SK-N-SH (cell line): ENCODE data around the gene MT2A. TPM values are rescaled to one million over a fixed set of nuclear protein-coding genes. Genes with fewer than 3 reads are reported as not detected.

Source experiments
- CTCF ChIA-PET: fragments of 300-600, 350-600 bp; formaldehyde crosslinking; extraction: SDS; loops from one replicate; lab custom pipeline; 2021; lab: Yijun Ruan, JAX
- POLR2A ChIA-PET: fragments of 350-600 bp; sonication (Branson Sonifier 250); formaldehyde crosslinking; extraction: SDS; loops from one replicate; lab custom pipeline; 2020; ENCODE audit warnings: antibody characterized with exemption, inconsistent platforms; lab: Yijun Ruan, JAX
- DNase-seq: peaks from one replicate; pipeline ENCODE4 v3.0.0; 2012
- H2AFZ ChIP-seq: fragments of 200-600 bp; sonication (generic); 2 replicates; pipeline ENCODE4 v1.8.1; 2016; ENCODE audit warnings: antibody characterized with exemption, mild to moderate bottlenecking, low read depth
- H3F3A ChIP-seq: fragments of 200-600 bp; sonication (generic); replicated peaks from 2 replicates; pipeline ENCODE3; 2016; ENCODE audit warnings: antibody characterized with exemption, mild to moderate bottlenecking; ENCODE audit not compliant: insufficient read depth
- H3K27ac ChIP-seq, 2 experiments: fragments of 200-500 bp in 1 of 2; fragments of 200-600 bp in 1 of 2; sonication (Bioruptor generic) in 1 of 2; sonication (generic), shearing (Covaris generic) in 1 of 2; 2 replicates each; pipeline versions ENCODE4 v1.5.1 to v1.6.1; 2014 to 2016; ENCODE audit warnings: low read depth in 2 of 2, inconsistent platforms in 1 of 2, low read length in 1 of 2, mild to moderate bottlenecking in 1 of 2, mixed read lengths in 1 of 2
- H3K27me3 ChIP-seq: fragments of 200-600 bp; sonication (generic), shearing (Covaris generic); 2 replicates; pipeline ENCODE4 v1.6.1; 2016; ENCODE audit warnings: mixed run types; ENCODE audit not compliant: insufficient read depth
- H3K36me3 ChIP-seq, 2 experiments: fragments of 200-500 bp in 1 of 2; fragments of 200-600 bp in 1 of 2; sonication (Bioruptor generic) in 1 of 2; sonication (generic) in 1 of 2; replicated peaks in 1 of 2; 2 replicates each; pipeline versions ENCODE3 to v1.5.1; 2014 to 2016; ENCODE audit warnings: low read length in 1 of 2, mild to moderate bottlenecking in 1 of 2; ENCODE audit not compliant: insufficient read depth in 2 of 2, control insufficient read depth in 1 of 2
- H3K4me1 ChIP-seq, 2 experiments: fragments of 200-500 bp in 1 of 2; fragments of 200-600 bp in 1 of 2; sonication (Bioruptor generic) in 1 of 2; sonication (generic), shearing (Covaris generic) in 1 of 2; 2 replicates each; pipeline versions ENCODE4 v1.5.1 to v1.6.1; 2014 to 2016; ENCODE audit warnings: low read depth in 1 of 2, low read length in 1 of 2, mixed run types in 1 of 2; ENCODE audit not compliant: insufficient read depth in 2 of 2, control insufficient read depth in 1 of 2
- H3K4me2 ChIP-seq: fragments of 200-600 bp; sonication (generic), shearing (Covaris generic); 2 replicates; pipeline ENCODE4 v1.6.1; 2017; ENCODE audit warnings: mixed run types
- H3K4me3 ChIP-seq, 2 experiments: fragments of 200-500 bp in 1 of 2; fragments of 200-600 bp in 1 of 2; sonication (Bioruptor generic) in 1 of 2; sonication (generic), shearing (Covaris generic) in 1 of 2; 2 replicates each; pipeline versions ENCODE4 v1.5.1 to v1.8.1; 2014 to 2016; ENCODE audit warnings: low read depth in 2 of 2, inconsistent platforms in 1 of 2, low read length in 1 of 2, mild to moderate bottlenecking in 1 of 2, mixed read lengths in 1 of 2, moderate library complexity in 1 of 2
- H3K79me2 ChIP-seq: fragments of 200-600 bp; sonication (generic); 2 replicates; pipeline ENCODE4 v1.8.1; 2017; ENCODE audit warnings: mild to moderate bottlenecking; ENCODE audit not compliant: insufficient read depth
- H3K9ac ChIP-seq: fragments of 200-600 bp; sonication (generic); 2 replicates; pipeline ENCODE4 v1.6.1; 2017; ENCODE audit warnings: mixed run types
- H3K9me2 ChIP-seq: fragments of 200-600 bp; sonication (generic); 2 replicates; pipeline ENCODE4 v1.6.1; 2017; ENCODE audit warnings: mixed run types
- H3K9me3 ChIP-seq: fragments of 200-600 bp; sonication (generic); 2 replicates; pipeline ENCODE4 v1.6.1; 2017; ENCODE audit warnings: mixed run types, mild to moderate bottlenecking, moderate library complexity
- H4K20me1 ChIP-seq: fragments of 200-600 bp; sonication (generic); 2 replicates; pipeline ENCODE4 v1.6.1; 2017; ENCODE audit warnings: mild to moderate bottlenecking, mixed run types; ENCODE audit not compliant: insufficient read depth
- ELF1 ChIP-seq: IDR thresholded peaks from 2 replicates; pipeline ENCODE4 v1.4.0; 2012
- FOXJ3 ChIP-seq: sonication (generic); formaldehyde crosslinking; IDR thresholded peaks from 2 replicates; pipeline ENCODE4 v1.5.1; 2020; ENCODE audit warnings: mild to moderate bottlenecking, missing genetic modification reagents
- FOXM1 ChIP-seq: IDR thresholded peaks from 2 replicates; pipeline ENCODE4 v1.4.0; 2012; ENCODE audit warnings: low read depth, mild to moderate bottlenecking
- GATA2 ChIP-seq: sonication (generic); formaldehyde crosslinking; IDR thresholded peaks from 2 replicates; pipeline ENCODE4 v1.5.0; 2020; ENCODE audit warnings: mild to moderate bottlenecking, missing genetic modification reagents
- JUND ChIP-seq: IDR thresholded peaks from 2 replicates; pipeline ENCODE4 v1.4.0; 2012
- POLR2AphosphoS5 ChIP-seq: IDR thresholded peaks from 2 replicates; pipeline ENCODE4 v1.6.1; 2012; ENCODE audit warnings: low read depth, low read length
- SIN3A ChIP-seq: IDR thresholded peaks from 2 replicates; pipeline ENCODE4 v1.6.1; 2012; ENCODE audit warnings: low read depth, mild to moderate bottlenecking, low read length, moderate library complexity, borderline replicate concordance
- SMC3 ChIP-seq: IDR thresholded peaks from 2 replicates; pipeline ENCODE4 v1.6.1; 2012; ENCODE audit warnings: low read depth, low read length, improper control_type of control experiment
- TCF12 ChIP-seq: IDR thresholded peaks from 2 replicates; pipeline ENCODE4 v1.4.0; 2012
- YY1 ChIP-seq: IDR thresholded peaks from 2 replicates; pipeline ENCODE4 v1.4.0; 2012; ENCODE audit warnings: low read depth, mild to moderate bottlenecking
- WGBS: methylation state at CpG from one replicate; pipeline ENCODE4 v1.1.6; 2017; ENCODE audit warnings: low lambda C conversion rate; 5-methylcytosine and 5-hydroxymethylcytosine counted together
- polyA plus RNA-seq, 3 experiments: library from polyadenylated mRNA; depleted of rRNA; stranded (reverse); fragments of >200 nt; gene quantifications; 2 replicates each; pipeline ENCODE4 v1.2.3, GENCODE V29; 2012
- TF ChIP-seq, protein P1 (sequence below): IDR thresholded peaks from 2 replicates; pipeline ENCODE4; 2012
- TF ChIP-seq, protein P2 (sequence below): IDR thresholded peaks from 2 replicates; pipeline ENCODE4 v1.6.1; 2012; ENCODE audit warnings: mild to moderate bottlenecking, low read depth, low read length, moderate library complexity

Gene MT2A
- polyA plus RNA-seq, 1 of the 3 experiments (the other 2 are of a cell fraction): 133 TPM

- Histone ChIP-seq H3K36me3 (no peaks in the 10 kb centered on the region), H4K20me1 (no peaks in the 10 kb centered on the region), H3K79me2 (no peaks in the 10 kb centered on the region), H3K9me2 (no peaks in the 10 kb centered on the region), H2AFZ (no peak overlapping the region), H3K9me3 (no peaks in the 10 kb centered on the region), H3F3A (peaks cover 3% of the 10 kb centered on the region), H3K4me2 (no peak overlapping the region), H3K9ac (no peak overlapping the region), H3K4me1 (peaks cover 5 to 6% of the 10 kb centered on the region in 2 experiments; a peak in 3 of 4 replicates), H3K27ac (no peak overlapping the region), H3K4me3 (no peak overlapping the region), H3K27me3 (no peaks in the 10 kb centered on the region; the same call in 1 of the 2 replicates)
- CTCF ChIA-PET: interaction anchor here (0.9 to 1.6 kb wide), 5 partner anchors 9 to 43 kb away, joined by 3 to 4 read pairs (median 3); no protein-coding TSS in a partner anchor
- WGBS: 84% methylated on average over 1 of the region's 1 CpG
- no peak for DNase-seq
- POLR2A ChIA-PET: no interaction called here
- no peak for TF ChIP-seq YY1
- no peak for TF ChIP-seq GATA2 (CRISPR knock-in tag)
- no peak for TF ChIP-seq SIN3A
- TF ChIP-seq FOXJ3 (CRISPR knock-in tag): no peak
- TF ChIP-seq TCF12: no peak
- TF ChIP-seq JUND: no peak
- TF ChIP-seq, protein P1, sequence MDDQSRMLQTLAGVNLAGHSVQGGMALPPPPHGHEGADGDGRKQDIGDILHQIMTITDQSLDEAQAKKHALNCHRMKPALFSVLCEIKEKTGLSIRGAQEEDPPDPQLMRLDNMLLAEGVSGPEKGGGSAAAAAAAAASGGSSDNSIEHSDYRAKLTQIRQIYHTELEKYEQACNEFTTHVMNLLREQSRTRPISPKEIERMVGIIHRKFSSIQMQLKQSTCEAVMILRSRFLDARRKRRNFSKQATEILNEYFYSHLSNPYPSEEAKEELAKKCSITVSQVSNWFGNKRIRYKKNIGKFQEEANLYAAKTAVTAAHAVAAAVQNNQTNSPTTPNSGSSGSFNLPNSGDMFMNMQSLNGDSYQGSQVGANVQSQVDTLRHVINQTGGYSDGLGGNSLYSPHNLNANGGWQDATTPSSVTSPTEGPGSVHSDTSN: no peak
- no peak for TF ChIP-seq ELF1
- TF ChIP-seq POLR2AphosphoS5: no peak
- no peak for TF ChIP-seq FOXM1
Observed at GRCh38 chr16:56561126-56561525, 47.3 kb upstream of the MT2A start.

GRCh38 chr16:56564793-56565477 is 43.4 kb upstream of the MT2A start, which contains the start of gene MT4:
Gene MT4 (plus strand): TSS chr16:56565073. CDS start chr16:56565129, 56 bp downstream.
- no peaks in the 10 kb centered on the region for H3F3A ChIP-seq
- no peaks in the 10 kb centered on the region for H3K36me3 ChIP-seq
- H3K27me3 ChIP-seq: no peaks in the 10 kb centered on the region; the same call in 1 of the 2 replicates
- no peaks in the 10 kb centered on the region for H4K20me1 ChIP-seq
- no peaks in the 10 kb centered on the region for H3K9me2 ChIP-seq
- no peaks in the 10 kb centered on the region for H3K4me1 ChIP-seq
- 55% methylated on average over 6 of the region's 12 CpGs for WGBS
- DNase-seq: no peak
- no peak within 1 kb of the TSS for H2AFZ ChIP-seq
- H3K4me2 ChIP-seq: no peak within 1 kb of the TSS
- ChIA-PET POLR2A (no interaction called here), CTCF (interaction anchor here (0.7 to 1.1 kb wide), 3 partner anchors 12 to 229 kb away, joined by 3 to 4 read pairs (median 3); no protein-coding TSS in a partner anchor)
- no peak within 1 kb of the TSS for H3K9ac ChIP-seq
- no peaks in the 10 kb centered on the region for H3K79me2 ChIP-seq
- H3K4me3 ChIP-seq: no peak within 1 kb of the TSS
- H3K27ac ChIP-seq: no peak within 1 kb of the TSS
- no peaks in the 10 kb centered on the region for H3K9me3 ChIP-seq
- TF ChIP-seq POLR2AphosphoS5 (no peak), SIN3A (no peak), SMC3 (no peak), ELF1 (no peak)
- TF ChIP-seq, protein P2, sequence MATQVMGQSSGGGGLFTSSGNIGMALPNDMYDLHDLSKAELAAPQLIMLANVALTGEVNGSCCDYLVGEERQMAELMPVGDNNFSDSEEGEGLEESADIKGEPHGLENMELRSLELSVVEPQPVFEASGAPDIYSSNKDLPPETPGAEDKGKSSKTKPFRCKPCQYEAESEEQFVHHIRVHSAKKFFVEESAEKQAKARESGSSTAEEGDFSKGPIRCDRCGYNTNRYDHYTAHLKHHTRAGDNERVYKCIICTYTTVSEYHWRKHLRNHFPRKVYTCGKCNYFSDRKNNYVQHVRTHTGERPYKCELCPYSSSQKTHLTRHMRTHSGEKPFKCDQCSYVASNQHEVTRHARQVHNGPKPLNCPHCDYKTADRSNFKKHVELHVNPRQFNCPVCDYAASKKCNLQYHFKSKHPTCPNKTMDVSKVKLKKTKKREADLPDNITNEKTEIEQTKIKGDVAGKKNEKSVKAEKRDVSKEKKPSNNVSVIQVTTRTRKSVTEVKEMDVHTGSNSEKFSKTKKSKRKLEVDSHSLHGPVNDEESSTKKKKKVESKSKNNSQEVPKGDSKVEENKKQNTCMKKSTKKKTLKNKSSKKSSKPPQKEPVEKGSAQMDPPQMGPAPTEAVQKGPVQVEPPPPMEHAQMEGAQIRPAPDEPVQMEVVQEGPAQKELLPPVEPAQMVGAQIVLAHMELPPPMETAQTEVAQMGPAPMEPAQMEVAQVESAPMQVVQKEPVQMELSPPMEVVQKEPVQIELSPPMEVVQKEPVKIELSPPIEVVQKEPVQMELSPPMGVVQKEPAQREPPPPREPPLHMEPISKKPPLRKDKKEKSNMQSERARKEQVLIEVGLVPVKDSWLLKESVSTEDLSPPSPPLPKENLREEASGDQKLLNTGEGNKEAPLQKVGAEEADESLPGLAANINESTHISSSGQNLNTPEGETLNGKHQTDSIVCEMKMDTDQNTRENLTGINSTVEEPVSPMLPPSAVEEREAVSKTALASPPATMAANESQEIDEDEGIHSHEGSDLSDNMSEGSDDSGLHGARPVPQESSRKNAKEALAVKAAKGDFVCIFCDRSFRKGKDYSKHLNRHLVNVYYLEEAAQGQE: no peak
